Activated CD8-positive, alpha-beta memory T cell treated with anti-CD3 and anti-CD28 coated beads, Interleukin-2, amount 10 ng/mL, durations not matched to agents 7 days and 5 days (primary cell): ENCODE measurements around the gene NFILZ. TPM values are rescaled to one million over a fixed set of nuclear protein-coding genes. Genes with fewer than 3 reads are reported as not detected.

Experiments used
- ATAC-seq: fragments of 150-1000 bp; cut with Tn5 transposase; one replicate; pipeline ENCODE4 v1.10.0; 2021; ENCODE audit warnings: moderate library complexity
- CTCF ChIA-PET: fragments of 350-600 bp; sonication (Branson Sonifier 250); formaldehyde crosslinking; loops from one replicate; lab custom pipeline; 2021; ENCODE audit warnings: antibody characterized with exemption; lab: Charles Lee
- DNase-seq: peaks from one replicate; pipeline ENCODE4 v3.0.0-alpha.2; 2020
- H3K27ac Mint-ChIP-seq: one replicate; pipeline ENCODE4 v1.8.0; 2021; ENCODE audit warnings: mild to moderate bottlenecking, mixed read lengths
- H3K27me3 Mint-ChIP-seq: one replicate; pipeline ENCODE4 v1.8.0; 2021; ENCODE audit warnings: mixed read lengths
- H3K36me3 Mint-ChIP-seq: one replicate; pipeline ENCODE4 v1.8.0; 2021; ENCODE audit warnings: mild to moderate bottlenecking, mixed read lengths
- H3K4me1 Mint-ChIP-seq: one replicate; pipeline ENCODE4 v1.8.0; 2021; ENCODE audit warnings: mixed read lengths
- H3K4me3 Mint-ChIP-seq: one replicate; pipeline ENCODE4 v1.8.0; 2021; ENCODE audit warnings: mild to moderate bottlenecking, moderate library complexity, mixed read lengths
- H3K9me3 Mint-ChIP-seq: one replicate; pipeline ENCODE4 v1.8.0; 2022; ENCODE audit warnings: low read depth, mixed read lengths
- total RNA-seq, 2 experiments: library from RNA; stranded (reverse); gene quantifications; one replicate each; pipeline ENCODE4 v1.2.3, GENCODE V29; 2021

NFILZ gene, protein sequence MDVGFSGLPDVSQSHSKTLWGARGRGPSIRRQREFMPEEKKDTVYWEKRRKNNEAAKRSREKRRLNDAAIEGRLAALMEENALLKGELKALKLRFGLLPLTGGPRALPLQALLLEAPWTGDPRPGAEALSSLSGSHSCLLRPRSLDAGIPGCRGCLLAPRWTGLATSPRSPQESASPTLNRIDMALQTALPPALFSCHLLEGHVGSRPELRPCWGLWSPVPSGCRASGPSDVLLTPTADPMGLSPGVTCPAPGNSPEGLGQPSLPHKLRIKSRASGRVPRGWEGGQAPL
- total RNA-seq: not detected

DNA sequence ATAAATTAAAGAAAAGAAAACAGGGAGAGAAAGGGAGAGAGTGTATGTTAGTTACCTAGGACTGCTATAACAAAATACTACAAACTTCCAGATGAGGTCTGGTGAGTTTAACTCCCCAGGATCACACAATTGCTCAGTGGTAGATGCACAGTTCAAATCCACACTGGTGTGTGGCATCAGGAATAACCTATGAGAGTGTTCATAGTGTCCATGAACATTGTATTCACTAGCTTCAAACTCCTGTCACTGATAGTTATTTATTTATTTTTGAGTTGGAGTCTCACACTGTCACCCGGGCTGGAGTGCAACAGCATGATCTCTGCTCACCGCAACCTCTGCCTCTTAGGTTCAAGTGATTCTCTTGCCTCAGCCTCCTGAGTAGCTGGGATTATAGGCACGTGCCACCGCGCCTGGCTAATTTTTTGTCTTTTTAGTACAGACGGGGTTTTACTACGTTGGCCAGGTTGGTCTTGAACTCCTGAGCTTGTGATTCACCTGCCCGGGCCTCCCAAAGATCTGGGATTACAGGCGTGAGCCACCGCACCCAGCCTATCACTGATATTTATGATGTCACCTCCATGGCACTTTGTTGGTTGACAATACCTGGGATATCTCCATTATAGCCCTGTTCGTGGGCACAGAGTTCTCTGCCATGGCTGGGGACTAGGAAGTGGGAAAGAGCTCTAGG lies at the start of gene NFILZ:
Gene NFILZ, plus strand, starts transcription at position 638 of the 688 bp plus-strand sequence. CDS start 46,133 bp downstream, outside the sequence.
- H3K4me3 Mint-ChIP-seq: no peak within 1 kb of the TSS
- CTCF ChIA-PET: interaction anchor here (0.8 to 2.1 kb wide), 3 partner anchors 12 to 49 kb away, joined by 3 to 7 read pairs (median 5); no protein-coding TSS in a partner anchor
- ATAC-seq (no peak), DNase-seq (no peak)
- H3K27me3 Mint-ChIP-seq: no peaks in the 10 kb centered on the region
- no peaks in the 10 kb centered on the region for H3K36me3 Mint-ChIP-seq
- H3K9me3 Mint-ChIP-seq: no peaks in the 10 kb centered on the region
- H3K4me1 Mint-ChIP-seq: no peaks in the 10 kb centered on the region
- H3K27ac Mint-ChIP-seq: no peak within 1 kb of the TSS

DNA sequence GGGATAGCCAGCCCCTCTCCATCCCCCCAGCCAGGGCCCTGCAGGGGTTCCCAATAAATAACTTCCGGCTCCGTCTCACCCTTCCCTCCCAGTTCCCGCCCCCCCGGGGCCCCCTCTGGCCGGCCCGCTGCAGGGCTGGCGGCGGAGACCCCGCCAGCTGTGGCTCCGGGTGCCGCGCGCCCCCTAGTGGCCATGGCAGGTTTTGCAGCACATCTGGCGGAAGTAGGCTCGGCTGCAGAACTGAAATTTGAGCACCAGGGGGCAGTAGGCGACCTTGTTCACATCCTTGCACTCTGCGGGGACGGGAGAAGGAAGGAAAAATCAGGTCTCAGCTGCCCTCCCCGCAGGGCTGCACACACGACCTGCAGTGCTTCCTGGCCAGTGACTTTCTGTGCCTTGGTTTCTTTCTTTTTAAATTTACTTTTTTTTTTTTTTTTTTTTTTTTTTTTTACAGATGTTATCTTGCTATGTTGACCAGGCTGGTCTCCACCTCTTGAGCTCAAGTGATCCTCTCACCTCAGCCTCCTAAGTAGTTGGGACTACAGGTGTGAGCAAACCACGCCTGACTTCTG lies 49.6 kb upstream of the NFILZ start:
- Mint-ChIP-seq H3K36me3 (peaks cover 8% of the 10 kb centered on the region), H3K27me3 (peaks cover 7% of the 10 kb centered on the region), H3K4me3 (no peak overlapping the region), H3K4me1 (peaks cover 28% of the 10 kb centered on the region), H3K9me3 (no peaks in the 10 kb centered on the region), H3K27ac (no peak overlapping the region)
- DNase-seq (peak; percentile 90), ATAC-seq (peak; percentile 44)
- CTCF ChIA-PET: interaction anchor here (0.6 to 9.4 kb wide), 69 partner anchors 8 to 1238 kb away, joined by 3 to 216 read pairs (median 4); partner anchors contain the start of genes FBXL12, HNRNPM, MARCHF2 and NDUFA7

DNA sequence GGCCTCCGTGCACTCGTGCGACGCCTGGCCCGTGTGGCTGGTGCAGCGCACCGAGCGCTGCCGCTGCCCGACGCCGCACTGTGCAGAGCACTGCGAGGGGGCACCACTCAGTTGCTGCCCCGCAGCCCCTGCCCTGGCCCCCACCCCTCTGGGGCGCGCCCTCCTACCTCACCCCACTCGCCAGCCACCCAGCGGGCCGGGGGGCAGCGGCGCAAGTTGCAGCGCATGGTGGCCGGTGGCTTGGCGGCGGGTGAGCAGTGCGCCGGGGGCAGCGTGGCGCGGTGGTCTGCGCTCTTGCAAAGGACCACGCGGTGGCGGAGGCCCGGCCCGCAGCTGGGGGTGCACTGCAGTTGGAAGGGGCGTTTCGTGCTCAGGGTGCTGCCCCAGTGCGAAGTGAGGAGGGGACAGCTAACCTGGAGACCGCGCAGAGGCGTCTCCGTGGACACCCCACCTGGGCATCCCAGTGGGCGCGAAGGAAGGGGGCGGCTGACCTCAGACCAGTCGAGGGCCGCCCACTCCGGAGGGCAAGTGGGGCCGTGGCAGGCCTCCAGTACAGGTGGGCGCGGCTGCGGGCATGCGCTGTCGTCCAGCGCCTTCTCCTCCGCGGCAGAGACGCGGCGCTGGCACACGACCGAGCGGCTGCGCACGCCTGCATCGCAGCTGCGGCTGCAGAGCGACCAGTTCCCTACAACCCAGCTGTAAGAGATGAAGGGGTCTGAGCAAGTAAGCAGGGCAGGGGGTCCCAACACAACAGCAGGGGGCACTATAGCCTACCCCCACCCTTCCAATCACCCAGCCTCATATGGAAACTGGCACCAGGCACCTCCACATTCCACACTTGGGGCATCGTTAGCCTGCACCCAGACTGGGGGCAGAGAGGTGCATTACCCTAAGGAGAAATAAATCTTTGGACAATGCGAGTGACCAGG lies 45.2 kb upstream of the NFILZ start:
- ATAC-seq: no peak
- Mint-ChIP-seq H3K36me3 (no peaks in the 10 kb centered on the region), H3K4me1 (peaks cover 4% of the 10 kb centered on the region), H3K27me3 (no peaks in the 10 kb centered on the region), H3K9me3 (no peaks in the 10 kb centered on the region), H3K27ac (no peak overlapping the region), H3K4me3 (no peak overlapping the region)
- DNase-seq: no peak
- CTCF ChIA-PET: interaction anchor here (0.6 to 2.7 kb wide), 6 partner anchors 170 to 236 kb away, joined by 3 to 10 read pairs (median 3); partner anchors contain the start of genes ANGPTL4 and MARCHF2

DNA sequence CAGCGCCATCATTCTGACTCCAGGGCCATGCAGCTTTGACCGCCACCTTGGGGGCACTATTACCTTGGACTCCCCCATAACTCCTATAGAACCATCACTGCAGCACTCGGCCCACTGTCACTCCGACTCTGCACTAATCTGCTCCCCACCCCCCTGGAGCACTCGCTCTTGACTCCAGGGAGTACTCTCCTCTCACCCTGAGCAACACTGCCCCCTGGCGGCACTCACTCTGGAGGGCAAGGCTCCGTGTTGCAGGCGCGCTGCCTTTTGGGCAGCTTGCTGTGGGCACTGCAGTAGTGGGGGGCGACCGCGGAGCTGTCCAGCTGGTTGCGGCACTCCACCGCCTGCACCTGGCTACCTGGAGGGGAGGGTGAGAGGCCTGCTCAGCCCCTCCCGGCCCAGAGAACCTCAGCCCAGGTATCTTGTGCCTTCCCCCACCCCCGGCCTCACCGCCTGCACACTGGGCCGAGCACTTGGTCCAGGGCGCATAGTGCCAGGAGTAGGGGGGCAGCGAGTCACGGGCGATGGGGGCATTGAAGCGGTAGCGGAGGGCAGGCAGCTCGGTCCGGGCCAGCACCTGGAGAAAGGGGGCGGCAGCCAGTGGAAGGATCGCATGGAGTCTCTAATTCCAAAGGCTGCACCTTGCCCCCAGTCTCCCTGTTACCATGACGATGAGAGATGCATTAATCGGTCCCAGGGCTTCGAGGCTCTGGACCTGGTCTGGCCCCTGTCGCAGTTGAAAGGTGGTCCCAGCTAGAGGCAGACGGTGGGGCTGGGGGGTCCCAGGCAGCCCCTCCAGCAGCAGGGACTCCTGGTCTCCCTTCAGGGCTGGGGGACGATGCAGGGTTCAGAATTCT lies 44.3 kb upstream of the NFILZ start:
- H3K27ac Mint-ChIP-seq: no peak overlapping the region
- CTCF ChIA-PET: interaction anchor here (0.6 to 3.6 kb wide), 9 partner anchors 8 to 325 kb away, joined by 3 to 28 read pairs (median 3); partner anchors contain the start of genes ANGPTL4, MARCHF2 and MYO1F
- no peaks in the 10 kb centered on the region for H3K27me3 Mint-ChIP-seq
- peak; percentile 78 for DNase-seq
- peak; percentile 68 for ATAC-seq
- H3K36me3 Mint-ChIP-seq: no peaks in the 10 kb centered on the region
- no peak overlapping the region for H3K4me3 Mint-ChIP-seq
- H3K9me3 Mint-ChIP-seq: no peaks in the 10 kb centered on the region
- H3K4me1 Mint-ChIP-seq: peaks cover under 1% of the 10 kb centered on the region

DNA sequence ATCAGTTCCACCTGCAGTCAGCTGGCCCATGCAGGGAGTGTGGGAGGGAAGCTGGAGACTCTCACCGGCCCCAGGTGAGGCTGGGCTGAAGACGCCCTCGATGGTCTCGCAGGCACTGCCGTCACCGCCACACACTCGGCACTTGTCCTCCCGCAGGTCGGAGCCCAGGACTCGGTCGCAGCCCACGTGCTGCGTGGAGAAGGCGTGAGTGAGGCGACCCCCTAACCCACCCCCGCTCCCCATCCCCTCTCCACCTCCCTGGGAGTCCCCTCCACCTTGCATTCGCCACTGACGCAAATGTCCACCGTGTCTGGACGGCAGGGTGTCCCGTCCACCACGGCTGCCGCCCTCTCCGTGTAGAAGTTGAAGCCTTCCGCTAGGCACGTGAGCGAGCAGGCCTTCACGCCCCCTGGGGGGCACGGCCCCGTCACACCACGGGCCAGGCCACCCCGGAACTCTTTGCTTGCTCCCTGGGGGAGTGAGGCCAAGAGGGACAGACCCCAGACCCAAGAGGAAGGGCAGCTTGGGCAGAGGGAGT lies 41.2 kb upstream of the NFILZ start:
- CTCF ChIA-PET: interaction anchor here (0.7 to 3.6 kb wide), 3 partner anchors 9 to 22 kb away, joined by 3 to 28 read pairs (median 3); partner anchors contain the start of gene MYO1F
- H3K9me3 Mint-ChIP-seq: peaks cover 12% of the 10 kb centered on the region
- DNase-seq (no peak), ATAC-seq (no peak)
- H3K27me3 Mint-ChIP-seq: peaks cover 6% of the 10 kb centered on the region
- H3K27ac Mint-ChIP-seq: no peak overlapping the region
- H3K4me1 Mint-ChIP-seq: peaks cover 11% of the 10 kb centered on the region
- H3K4me3 Mint-ChIP-seq: no peak overlapping the region
- peaks cover 4% of the 10 kb centered on the region for H3K36me3 Mint-ChIP-seq

DNA sequence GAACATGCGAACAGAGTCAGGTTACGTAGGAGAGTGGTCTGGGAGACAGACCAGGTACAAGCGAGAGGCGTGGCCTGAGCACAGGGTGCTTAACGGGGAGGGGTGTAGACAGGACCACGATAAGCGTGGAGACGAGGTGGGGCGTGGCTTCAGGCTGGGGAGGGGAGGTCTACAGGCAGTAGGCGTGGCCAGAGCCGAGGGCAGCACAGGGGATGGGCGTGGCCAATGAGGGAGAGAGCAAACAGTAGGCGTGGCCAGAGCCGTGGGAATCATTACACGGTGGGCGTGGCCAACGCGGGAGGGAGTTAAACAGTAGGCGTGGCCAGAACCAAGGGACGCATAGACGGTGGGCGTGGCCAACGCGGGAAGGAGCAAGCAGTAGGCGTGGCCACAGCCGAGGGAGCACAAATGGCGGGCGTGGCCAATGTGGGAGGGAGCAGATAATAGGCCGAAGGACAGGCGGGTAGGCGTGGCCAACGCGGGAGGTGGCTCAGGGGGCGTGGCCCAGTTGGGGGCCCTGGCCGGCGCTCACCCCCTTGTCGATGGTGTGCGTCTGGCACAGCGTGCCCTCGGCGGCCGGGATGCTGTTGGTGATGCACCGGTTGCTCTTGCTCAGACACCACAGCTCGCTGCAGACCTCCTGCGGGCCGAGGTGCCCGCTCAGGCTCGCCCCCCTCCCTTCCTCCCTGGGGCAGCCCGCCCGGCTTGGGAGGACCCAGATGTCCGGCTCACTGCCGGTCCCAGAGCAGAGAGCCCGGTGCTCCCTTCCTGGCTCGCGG lies 38.0 kb upstream of the NFILZ start:
- Mint-ChIP-seq H3K4me3 (peak overlapping the region; percentile 63), H3K9me3 (peaks cover 15% of the 10 kb centered on the region), H3K27me3 (peaks cover 6% of the 10 kb centered on the region), H3K36me3 (peaks cover 4% of the 10 kb centered on the region), H3K27ac (no peak overlapping the region), H3K4me1 (peaks cover 11% of the 10 kb centered on the region)
- CTCF ChIA-PET: interaction anchor here (1.8 to 4.8 kb wide), 3 partner anchors 12 to 23 kb away, joined by 9 to 55 read pairs (median 19); no protein-coding TSS in a partner anchor
- ATAC-seq (peak; percentile 91), DNase-seq (peak; percentile 90)

DNA sequence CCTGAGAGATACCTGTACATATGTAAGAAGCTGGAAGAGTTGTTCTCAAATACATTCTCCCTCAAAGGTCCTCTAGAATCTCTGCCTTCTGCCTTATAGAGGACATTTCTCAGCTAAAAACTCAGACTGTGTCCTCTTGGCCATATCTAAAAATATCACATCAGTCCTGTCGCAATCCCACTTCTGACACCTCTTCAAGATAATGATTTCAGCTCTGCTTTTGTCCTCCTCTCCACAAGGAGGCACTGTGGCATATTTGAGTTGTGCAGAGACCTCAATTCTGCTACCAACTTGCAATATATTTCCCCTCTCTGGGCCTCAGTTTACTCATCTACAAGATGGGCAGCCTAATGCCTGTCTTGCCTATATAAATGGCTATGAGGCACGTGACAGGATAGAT lies 36.5 kb upstream of the NFILZ start:
- DNase-seq (no peak), ATAC-seq (no peak)
- peaks cover 11% of the 10 kb centered on the region for H3K4me1 Mint-ChIP-seq
- peaks cover 6% of the 10 kb centered on the region for H3K27me3 Mint-ChIP-seq
- H3K4me3 Mint-ChIP-seq: no peak overlapping the region
- H3K27ac Mint-ChIP-seq: no peak overlapping the region
- H3K36me3 Mint-ChIP-seq: peaks cover 4% of the 10 kb centered on the region
- CTCF ChIA-PET: interaction anchor here (1.8 to 4.8 kb wide), 2 partner anchors 14 to 21 kb away, joined by 9 to 55 read pairs; no protein-coding TSS in a partner anchor
- H3K9me3 Mint-ChIP-seq: peaks cover 15% of the 10 kb centered on the region

DNA sequence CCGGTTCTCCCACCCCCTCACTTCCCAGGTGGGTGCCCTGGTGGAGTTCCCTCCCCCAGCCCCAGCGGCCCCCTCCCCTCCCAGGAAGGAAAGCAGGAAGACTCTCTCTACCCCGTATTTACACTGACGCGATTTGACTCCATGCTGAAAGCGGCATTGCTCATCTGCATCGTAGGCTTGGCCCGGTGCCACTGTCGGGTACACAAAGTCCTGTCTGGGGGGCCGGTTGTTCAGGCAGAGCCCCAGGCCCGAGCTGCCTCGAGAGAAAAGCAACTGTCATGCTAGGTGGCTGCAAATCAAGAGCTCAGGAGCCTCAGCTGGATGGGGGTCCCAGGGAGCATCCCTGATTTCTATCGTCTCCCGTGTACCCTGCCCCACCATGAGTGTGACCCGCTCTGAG lies 34.8 kb upstream of the NFILZ start:
- Mint-ChIP-seq H3K9me3 (peaks cover 15% of the 10 kb centered on the region), H3K27ac (no peak overlapping the region), H3K36me3 (peaks cover 4% of the 10 kb centered on the region)

DNA sequence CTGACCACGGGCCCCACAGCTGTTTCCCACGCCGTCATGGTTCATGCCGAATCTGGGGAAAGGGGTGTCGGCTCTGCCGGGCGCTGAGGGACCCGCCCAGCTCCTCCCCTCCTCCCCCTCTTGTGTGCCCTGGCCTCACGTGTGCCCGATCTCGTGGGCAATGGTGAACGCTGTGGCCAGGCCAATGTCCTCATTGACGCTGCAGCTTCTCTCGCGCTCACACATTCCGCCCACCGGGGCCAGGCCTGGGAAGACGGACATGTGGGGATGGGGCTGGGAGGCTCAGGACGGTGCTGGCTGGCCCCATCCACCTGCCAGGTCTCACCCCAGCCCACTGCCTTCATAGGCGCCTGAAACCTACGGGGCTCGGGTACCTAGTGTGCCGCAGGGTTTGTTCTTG lies 34.3 kb upstream of the NFILZ start:
- DNase-seq (no peak), ATAC-seq (no peak)
- Mint-ChIP-seq H3K27me3 (peaks cover 6% of the 10 kb centered on the region), H3K4me3 (no peak overlapping the region), H3K9me3 (peaks cover 15% of the 10 kb centered on the region), H3K4me1 (peaks cover 11% of the 10 kb centered on the region), H3K36me3 (peaks cover 4% of the 10 kb centered on the region), H3K27ac (no peak overlapping the region)
- CTCF ChIA-PET: interaction anchor here (4.8 kb wide), 1 partner anchor 16 kb away, joined by 55 read pairs; no protein-coding TSS in a partner anchor

More for the DNA sequence above, 34.8 kb upstream of the NFILZ start:
- Mint-ChIP-seq H3K4me1 (peaks cover 11% of the 10 kb centered on the region), H3K4me3 (no peak overlapping the region), H3K27me3 (peaks cover 6% of the 10 kb centered on the region)
- no peak for ATAC-seq
- CTCF ChIA-PET: interaction anchor here (0.9 to 4.8 kb wide), 2 partner anchors 16 to 183 kb away, joined by 3 to 55 read pairs; partner anchors contain the start of gene MARCHF2
- DNase-seq: no peak

DNA sequence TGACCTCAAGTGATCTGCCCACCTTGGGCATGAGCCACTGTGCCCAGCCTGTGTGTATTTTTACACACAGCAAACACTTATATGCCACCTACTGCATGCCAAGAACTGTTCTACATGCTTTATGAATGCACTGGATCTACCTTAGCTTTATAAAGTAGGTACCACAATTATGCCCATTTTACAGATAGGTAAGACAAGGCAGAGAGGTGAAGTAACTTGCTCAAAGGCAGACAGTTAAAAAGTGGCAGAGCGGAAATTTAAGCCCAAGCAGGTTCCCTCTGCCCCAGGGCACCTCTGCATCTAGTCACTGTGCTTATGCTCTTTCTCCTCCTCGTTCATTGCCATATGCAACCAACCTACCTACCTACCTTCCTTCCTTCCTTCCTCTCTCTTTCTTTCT lies 30.4 kb upstream of the NFILZ start:
- CTCF ChIA-PET: interaction anchor here (1.0 kb wide), 1 partner anchor 15 kb away, joined by 3 read pairs; no protein-coding TSS in a partner anchor
- Mint-ChIP-seq H3K27me3 (no peaks in the 10 kb centered on the region), H3K4me1 (no peaks in the 10 kb centered on the region), H3K9me3 (peaks cover 2% of the 10 kb centered on the region), H3K27ac (no peak overlapping the region), H3K36me3 (peaks cover 2% of the 10 kb centered on the region), H3K4me3 (no peak overlapping the region)
- ATAC-seq: no peak
- DNase-seq: no peak

DNA sequence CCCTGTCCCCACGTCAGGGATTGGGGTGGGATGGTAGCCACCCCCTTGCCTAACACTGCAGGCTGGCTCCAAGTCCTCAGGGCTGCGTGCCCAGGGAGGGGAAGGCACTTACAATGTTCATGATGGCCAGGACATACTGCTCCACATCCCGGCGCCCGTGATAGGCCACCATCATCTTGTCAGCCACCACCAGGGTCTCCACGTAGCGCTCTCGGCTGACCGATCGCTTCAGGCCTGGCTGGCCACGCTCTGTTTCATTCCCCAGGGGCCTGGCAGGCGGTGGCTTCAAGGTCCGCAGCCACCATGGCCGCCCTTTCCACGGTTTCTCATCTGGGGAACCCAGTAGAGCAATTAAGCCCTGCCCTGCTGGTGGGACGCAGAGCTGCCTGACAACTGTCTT lies 29.6 kb upstream of the NFILZ start:
- no peak for DNase-seq
- no peak overlapping the region for H3K4me3 Mint-ChIP-seq

More for the DNA sequence above, 29.6 kb upstream of the NFILZ start:
- CTCF ChIA-PET: no interaction called here
- no peak overlapping the region for H3K27ac Mint-ChIP-seq
- peaks cover 2% of the 10 kb centered on the region for H3K9me3 Mint-ChIP-seq
- peaks cover 2% of the 10 kb centered on the region for H3K36me3 Mint-ChIP-seq
- no peaks in the 10 kb centered on the region for H3K27me3 Mint-ChIP-seq
- no peak for ATAC-seq
- H3K4me1 Mint-ChIP-seq: no peaks in the 10 kb centered on the region
